Brain microvascular endothelial cell (primary cell): ENCODE data around the gene SF3B2.

Source experiments
- DNase-seq: peaks from one replicate; pipeline ENCODE4 v3.0.0-alpha.2; 2020
- H3K27ac ChIP-seq: fragments of 250-450 bp; sonication (Bioruptor Pico); 2 replicates; pipeline ENCODE4 v1.5.1; 2020; ENCODE audit warnings: mild to moderate bottlenecking, moderate library complexity
- H3K27me3 ChIP-seq: fragments of 250-450 bp; sonication (Bioruptor Pico); replicated peaks from 2 replicates; pipeline ENCODE4 v1.5.1; 2020; ENCODE audit warnings: mild to moderate bottlenecking
- H3K36me3 ChIP-seq: fragments of 250-450 bp; sonication (Bioruptor Pico); replicated peaks from 2 replicates; pipeline ENCODE4 v1.5.1; 2020; ENCODE audit warnings: mild to moderate bottlenecking
- H3K4me3 ChIP-seq: 2 replicates; pipeline ENCODE4 v1.5.1; 2011; ENCODE audit warnings: low read depth, mild to moderate bottlenecking, control low read depth, low read length, moderate library complexity
- in situ Hi-C: cut with HindIII; loops from 2 replicates; pipeline ENCODE4 v1.10.0; 2017; ENCODE audit warnings: low sequenced_read_pairs, low pct_ligation_motif_present
- TF ChIP-seq, protein P1 (sequence below): IDR thresholded peaks from 2 replicates; pipeline ENCODE4 v1.5.1; 2011; ENCODE audit warnings: low read depth, mild to moderate bottlenecking, moderate library complexity, low read length, control low read depth, inconsistent platforms; ENCODE audit errors: missing control alignments

Gene SF3B2

DNA sequence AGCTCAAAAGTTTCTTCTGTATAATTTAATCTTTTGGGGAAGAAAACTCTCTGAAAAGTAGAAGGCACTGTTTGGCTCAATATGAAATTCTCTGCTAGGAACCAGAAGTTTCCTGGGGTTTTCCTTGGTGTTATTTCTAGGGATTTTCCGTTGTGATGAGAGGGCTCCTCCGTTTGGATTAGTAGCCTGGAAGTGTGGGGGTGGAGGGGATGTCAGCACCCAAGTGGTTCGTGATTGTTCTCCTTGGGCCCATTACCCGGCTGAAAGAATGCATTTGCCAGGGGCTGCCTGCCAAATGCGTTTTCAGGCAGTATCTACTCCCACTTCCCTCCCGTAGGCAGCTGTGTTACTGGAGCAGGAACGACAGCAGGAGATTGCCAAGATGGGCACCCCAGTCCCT is 4.3 kb downstream of the SF3B2 start:
- no peaks in the 10 kb centered on the region for H3K27me3 ChIP-seq
- H3K27ac ChIP-seq: no peak overlapping the region
- in situ Hi-C loops: no loop called here
- DNase-seq: no peak
- peaks cover 74% of the 10 kb centered on the region for H3K36me3 ChIP-seq
- TF ChIP-seq, protein P1, sequence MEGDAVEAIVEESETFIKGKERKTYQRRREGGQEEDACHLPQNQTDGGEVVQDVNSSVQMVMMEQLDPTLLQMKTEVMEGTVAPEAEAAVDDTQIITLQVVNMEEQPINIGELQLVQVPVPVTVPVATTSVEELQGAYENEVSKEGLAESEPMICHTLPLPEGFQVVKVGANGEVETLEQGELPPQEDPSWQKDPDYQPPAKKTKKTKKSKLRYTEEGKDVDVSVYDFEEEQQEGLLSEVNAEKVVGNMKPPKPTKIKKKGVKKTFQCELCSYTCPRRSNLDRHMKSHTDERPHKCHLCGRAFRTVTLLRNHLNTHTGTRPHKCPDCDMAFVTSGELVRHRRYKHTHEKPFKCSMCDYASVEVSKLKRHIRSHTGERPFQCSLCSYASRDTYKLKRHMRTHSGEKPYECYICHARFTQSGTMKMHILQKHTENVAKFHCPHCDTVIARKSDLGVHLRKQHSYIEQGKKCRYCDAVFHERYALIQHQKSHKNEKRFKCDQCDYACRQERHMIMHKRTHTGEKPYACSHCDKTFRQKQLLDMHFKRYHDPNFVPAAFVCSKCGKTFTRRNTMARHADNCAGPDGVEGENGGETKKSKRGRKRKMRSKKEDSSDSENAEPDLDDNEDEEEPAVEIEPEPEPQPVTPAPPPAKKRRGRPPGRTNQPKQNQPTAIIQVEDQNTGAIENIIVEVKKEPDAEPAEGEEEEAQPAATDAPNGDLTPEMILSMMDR: no peak
- no peak overlapping the region for H3K4me3 ChIP-seq

DNA sequence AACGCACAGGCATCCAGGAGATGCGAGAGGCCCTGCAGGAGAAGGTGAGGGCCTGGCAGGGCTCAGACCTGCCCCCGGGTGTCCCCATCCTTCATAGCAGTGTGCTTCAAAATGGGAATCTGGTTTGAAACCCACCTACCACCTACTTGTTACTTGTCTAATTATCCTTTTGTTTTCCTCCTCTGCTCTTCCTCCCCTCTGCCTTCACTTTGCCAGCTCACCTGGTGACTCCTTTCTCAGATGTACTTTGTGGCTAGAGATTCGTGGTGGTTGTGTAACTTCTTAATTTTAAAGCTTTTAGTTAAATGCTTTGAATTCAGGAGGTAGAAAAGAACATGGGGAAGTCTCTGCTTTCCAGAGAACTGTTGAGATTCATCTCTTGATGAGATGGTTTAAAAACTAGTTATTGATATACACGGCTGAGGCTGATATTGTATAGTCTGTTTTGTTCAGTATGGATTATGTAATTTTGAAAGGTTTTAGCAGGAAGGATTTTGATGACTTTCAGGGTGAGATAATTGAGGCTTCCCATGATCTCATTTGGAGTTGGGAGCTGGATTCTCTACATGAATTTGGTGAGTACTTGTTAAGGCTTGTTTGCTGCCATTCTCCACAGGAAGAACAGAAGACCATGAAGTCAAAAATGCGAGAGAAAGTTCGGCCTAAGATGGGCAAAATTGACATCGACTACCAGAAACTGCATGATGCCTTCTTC is 8.0 kb downstream of the SF3B2 start:
- in situ Hi-C loops: no loop called here
- DNase-seq: no peak
- H3K4me3 ChIP-seq: no peak overlapping the region
- peaks cover 93% of the 10 kb centered on the region for H3K36me3 ChIP-seq
- H3K27me3 ChIP-seq: no peaks in the 10 kb centered on the region
- TF ChIP-seq, protein P1: no peak
- no peak overlapping the region for H3K27ac ChIP-seq

DNA sequence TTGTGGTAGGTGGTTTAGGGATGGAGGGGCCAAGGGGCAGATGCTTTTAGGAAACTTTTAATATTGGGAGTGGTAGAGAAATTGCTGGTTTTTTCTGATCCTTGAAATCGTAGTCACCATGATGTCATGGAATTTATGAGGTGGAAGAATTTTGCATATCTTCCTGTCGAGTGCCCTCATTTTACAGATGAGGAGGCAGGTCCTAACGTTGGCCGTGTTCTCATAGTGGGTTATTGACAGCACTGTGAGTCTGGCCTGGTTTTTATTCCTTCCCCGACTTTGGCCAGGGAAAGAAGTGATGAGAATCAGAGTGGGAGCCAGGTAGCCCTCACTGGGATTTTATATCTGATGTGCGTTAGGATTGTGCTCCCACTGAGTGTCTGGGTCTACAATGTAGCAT is 9.1 kb downstream of the SF3B2 start:
- in situ Hi-C loops: no loop called here
- Histone ChIP-seq H3K4me3 (no peak overlapping the region), H3K27me3 (no peaks in the 10 kb centered on the region), H3K27ac (no peak overlapping the region), H3K36me3 (peaks cover 91% of the 10 kb centered on the region)
- TF ChIP-seq, protein P1: no peak
- no peak for DNase-seq

DNA sequence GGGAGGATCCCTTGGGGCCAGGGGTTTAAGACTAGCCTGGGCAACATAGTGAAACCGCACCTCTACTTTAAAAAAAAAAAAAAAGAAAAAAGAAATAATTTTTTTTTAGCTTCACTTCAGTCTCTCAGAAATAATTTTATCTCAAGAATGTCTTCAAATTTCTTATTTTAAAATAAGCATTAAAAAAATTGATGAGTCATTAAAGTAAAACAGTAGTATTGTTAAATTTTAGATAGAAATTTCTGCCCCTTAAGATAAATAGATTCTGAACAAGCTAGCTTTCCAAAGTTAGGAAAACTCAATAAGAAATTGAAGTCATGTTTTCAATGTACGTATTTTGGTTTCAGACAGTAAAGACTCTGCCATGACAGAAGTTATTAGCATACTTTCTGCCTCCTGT is 10.2 kb downstream of the SF3B2 start:
- H3K4me3 ChIP-seq: no peak overlapping the region
- no peak for DNase-seq
- peaks cover 91% of the 10 kb centered on the region for H3K36me3 ChIP-seq
- TF ChIP-seq, protein P1: no peak
- in situ Hi-C loops: no loop called here
- no peaks in the 10 kb centered on the region for H3K27me3 ChIP-seq
- H3K27ac ChIP-seq: no peak overlapping the region

DNA sequence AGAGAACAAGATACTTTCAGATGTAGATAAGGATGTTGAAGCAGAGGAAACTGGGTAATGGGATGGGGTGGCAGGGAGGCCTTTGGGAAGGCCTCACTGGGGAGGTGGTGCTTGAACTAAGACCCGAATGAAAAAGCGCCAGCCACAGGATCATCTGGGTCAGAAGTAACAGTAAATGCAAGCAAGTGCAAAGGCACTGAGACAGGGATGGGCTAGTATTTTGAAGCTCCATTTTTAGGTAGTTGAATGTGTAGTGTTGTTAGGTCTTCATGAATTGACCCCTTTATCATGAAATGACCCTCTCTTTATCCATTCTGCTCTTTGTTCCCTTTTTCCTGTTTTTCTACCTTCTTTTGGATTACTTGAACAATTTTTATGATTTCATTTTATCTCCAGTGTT is 11.7 kb downstream of the SF3B2 start:
- in situ Hi-C loops: no loop called here
- Histone ChIP-seq H3K27ac (no peak overlapping the region), H3K4me3 (no peak overlapping the region), H3K36me3 (peaks cover 93% of the 10 kb centered on the region), H3K27me3 (no peaks in the 10 kb centered on the region)
- DNase-seq: no peak
- TF ChIP-seq, protein P1: no peak

DNA sequence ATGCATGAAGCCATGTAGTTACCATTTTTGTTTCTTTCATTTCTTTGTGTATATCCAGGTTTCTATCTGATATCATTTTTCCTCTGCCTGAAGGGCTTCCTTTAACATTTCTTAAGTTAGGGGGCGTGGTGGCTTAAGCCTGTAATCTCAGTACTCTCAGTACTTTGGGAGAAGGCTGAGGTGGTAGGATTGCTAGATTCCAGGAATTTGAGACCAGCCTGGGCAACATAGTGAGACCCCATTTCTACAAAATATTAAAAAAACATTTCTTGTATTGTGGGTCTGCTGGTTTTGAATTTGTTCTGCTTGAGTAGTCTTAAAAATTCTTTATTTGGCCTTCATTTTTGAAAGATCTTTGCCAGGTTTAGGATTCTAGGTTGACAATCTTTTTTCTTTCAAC is 12.4 kb downstream of the SF3B2 start:
- DNase-seq: no peak
- Histone ChIP-seq H3K27me3 (no peaks in the 10 kb centered on the region), H3K4me3 (no peak overlapping the region), H3K27ac (no peak overlapping the region), H3K36me3 (peaks cover 88% of the 10 kb centered on the region)
- TF ChIP-seq, protein P1: no peak
- in situ Hi-C loops: no loop called here
